ENCODE data around the gene SMIM43.

DNA sequence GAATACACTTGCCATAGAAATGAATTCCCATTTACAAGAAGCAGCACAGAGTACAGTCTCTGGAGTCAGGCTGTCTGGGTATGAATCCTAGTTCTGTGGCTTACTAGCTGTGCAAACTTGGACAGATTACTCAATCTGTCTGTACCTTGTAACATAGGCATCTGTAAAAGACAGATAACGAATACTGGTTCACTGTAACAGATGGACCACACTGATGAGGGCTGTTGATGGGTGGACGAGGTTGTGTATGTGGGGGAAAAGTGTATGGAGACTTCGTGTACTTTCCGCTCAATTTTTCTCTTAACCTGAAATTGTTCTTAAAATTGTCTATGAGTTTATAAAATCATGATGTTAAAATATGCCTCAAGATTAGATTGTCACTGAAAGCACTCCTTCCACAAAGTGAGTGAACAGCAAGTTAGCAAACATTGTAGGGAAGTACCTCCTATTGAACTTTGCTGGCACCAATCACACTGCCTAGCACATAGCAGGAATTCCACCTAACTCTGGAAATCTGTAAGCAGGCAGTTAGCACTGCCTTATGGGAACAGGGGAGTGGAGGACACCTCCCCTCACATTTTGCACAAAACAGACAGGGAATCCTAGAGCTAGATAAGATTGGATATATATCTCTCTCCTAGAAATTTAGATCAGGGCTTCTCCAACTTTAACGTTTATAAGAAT lies 29.7 kb upstream of the SMIM43 start:
- TF ChIP-seq POLR2A (IDR thresholded peaks at IDR 0.05; ENCODE audit: low read length) (peak; percentile 23), GATA1 (IDR thresholded peaks at IDR 0.05; ENCODE audit: low read depth, low read length) (peak; percentile 90)

All from erythroblast (primary cell).